Endothelial cell (in vitro differentiated cells): ENCODE measurements around the gene KCNQ1OT1. TPM values are rescaled to one million over a fixed set of nuclear protein-coding genes. Genes with fewer than 3 reads are reported as not detected.

Experiments
- DNase-seq: peaks from one replicate; pipeline ENCODE4 v3.0.0; 2021; ENCODE audit warnings: low spot score
- H3K27ac Mint-ChIP-seq: one replicate; pipeline ENCODE4 v1.8.0; 2021; ENCODE audit warnings: mixed read lengths, inconsistent platforms; ENCODE audit not compliant: unreplicated experiment
- H3K27me3 Mint-ChIP-seq: one replicate; pipeline ENCODE4 v1.8.0; 2021; ENCODE audit warnings: mild to moderate bottlenecking, moderate library complexity, mixed read lengths, inconsistent platforms; ENCODE audit not compliant: unreplicated experiment
- H3K36me3 Mint-ChIP-seq: one replicate; pipeline ENCODE4 v1.8.0; 2021; ENCODE audit warnings: mild to moderate bottlenecking, low read depth, mixed read lengths, inconsistent platforms; ENCODE audit not compliant: unreplicated experiment
- H3K4me1 Mint-ChIP-seq: one replicate; pipeline ENCODE4 v1.8.0; 2021; ENCODE audit warnings: mild to moderate bottlenecking, mixed read lengths, inconsistent platforms; ENCODE audit not compliant: unreplicated experiment
- H3K4me3 Mint-ChIP-seq: one replicate; pipeline ENCODE4 v1.8.0; 2021; ENCODE audit warnings: mild to moderate bottlenecking, mixed read lengths, inconsistent platforms; ENCODE audit not compliant: unreplicated experiment
- H3K9me3 Mint-ChIP-seq: one replicate; pipeline ENCODE4 v1.8.0; 2021; ENCODE audit warnings: mixed read lengths, inconsistent platforms; ENCODE audit not compliant: unreplicated experiment
- CTCF ChIP-seq: fragments of 200-600 bp; sonication (generic); IDR thresholded peaks from one replicate; pipeline ENCODE4 v1.5.0; 2021; ENCODE audit warnings: antibody characterized with exemption; ENCODE audit not compliant: unreplicated experiment
- total RNA-seq: library from RNA; stranded (reverse); fragmentation: NEBNext Ultra II Directional; extraction: Animal tissue kit (Norgen Biotek cat#: 25700); gene quantifications from one replicate; pipeline ENCODE4 v1.2.1, GENCODE V29; 2021; ENCODE audit not compliant: unreplicated experiment

The KCNQ1OT1 gene
- total RNA-seq, 1 donor from 2014 or later, result 1.2 TPM

GRCh38 chr11:2701898-2702434, 2.2 kb upstream of the KCNQ1OT1 start:
- no peak overlapping the region for H3K4me3 Mint-ChIP-seq
- peaks cover 16% of the 10 kb centered on the region for H3K4me1 Mint-ChIP-seq
- H3K36me3 Mint-ChIP-seq, result peaks cover 19% of the 10 kb centered on the region
- H3K9me3 Mint-ChIP-seq, result no peaks in the 10 kb centered on the region
- TF ChIP-seq CTCF, result no peak
- DNase-seq, result no peak
- H3K27me3 Mint-ChIP-seq, result peaks cover 20% of the 10 kb centered on the region
- no peak overlapping the region for H3K27ac Mint-ChIP-seq

DNA sequence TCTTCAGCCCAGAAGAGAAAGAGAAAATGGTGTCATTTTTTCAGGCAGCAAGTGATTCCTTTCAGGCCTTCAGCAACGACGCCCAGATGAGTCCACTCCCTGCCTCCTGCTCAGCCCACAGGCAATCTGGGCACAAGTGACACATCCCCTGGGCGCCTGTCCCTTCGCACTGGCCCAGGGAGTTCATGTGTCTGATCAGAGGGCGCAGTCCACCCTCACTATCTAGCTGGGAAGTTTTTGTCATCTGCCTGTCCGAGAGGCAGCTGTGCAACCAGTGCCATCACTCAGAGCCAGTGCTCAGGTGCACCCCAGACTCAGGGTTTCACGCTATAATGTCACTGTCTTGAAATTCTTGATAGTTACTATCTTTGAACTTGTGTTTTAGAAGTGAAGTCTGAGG, 1.4 kb upstream of the KCNQ1OT1 start:
- Mint-ChIP-seq H3K9me3 (no peaks in the 10 kb centered on the region), H3K27ac (no peak overlapping the region), H3K36me3 (peaks cover 19% of the 10 kb centered on the region), H3K27me3 (peaks cover 20% of the 10 kb centered on the region), H3K4me3 (peak overlapping the region; percentile 31), H3K4me1 (peaks cover 16% of the 10 kb centered on the region)
- DNase-seq, result no peak
- no peak for TF ChIP-seq CTCF

GRCh38 chr11:2700415-2701211, 819 bp upstream of the KCNQ1OT1 start:
- peak; percentile 50 for DNase-seq
- Mint-ChIP-seq H3K27me3 (peaks cover 19% of the 10 kb centered on the region), H3K36me3 (peaks cover 17% of the 10 kb centered on the region), H3K4me1 (peaks cover 16% of the 10 kb centered on the region), H3K9me3 (no peaks in the 10 kb centered on the region), H3K27ac (no peak overlapping the region), H3K4me3 (peak overlapping the region; percentile 31)
- no peak for TF ChIP-seq CTCF

DNA sequence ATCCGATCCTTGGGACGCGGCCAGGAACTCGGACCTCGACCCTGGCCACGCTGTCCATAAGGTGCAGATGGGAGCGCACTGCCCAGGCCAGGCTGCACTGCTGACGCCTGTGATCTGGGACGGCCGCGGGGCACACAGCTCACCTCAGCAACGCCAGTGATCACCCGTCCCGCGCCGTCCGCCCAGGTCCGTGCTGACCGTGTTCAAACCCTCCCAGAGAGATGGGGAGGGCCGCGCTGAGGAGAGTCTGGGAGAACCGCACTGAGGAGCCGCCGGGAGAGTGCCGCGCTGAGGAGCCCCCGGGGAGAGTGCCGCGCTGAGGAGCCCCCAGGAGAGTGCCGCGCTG, 636 bp downstream of the KCNQ1OT1 start:
- Mint-ChIP-seq H3K27ac (peak overlapping the region; percentile 82), H3K9me3 (no peaks in the 10 kb centered on the region), H3K4me1 (peaks cover 21% of the 10 kb centered on the region), H3K36me3 (peaks cover 15% of the 10 kb centered on the region), H3K4me3 (peak overlapping the region; percentile 93), H3K27me3 (peaks cover 17% of the 10 kb centered on the region)
- peak; percentile 24 for DNase-seq
- TF ChIP-seq CTCF, result no peak
